Liver (tissue), 3 donors: ENCODE data around the gene IFT80.

Experiments
- CTCF ChIP-seq: fragments of 150-350 bp; IDR thresholded peaks from 2 replicates; pipeline ENCODE4 v1.5.1; 2017; ENCODE audit warnings: improper control_type of control experiment, low read depth, low read length; ENCODE audit not compliant: missing input control
- EGR1 ChIP-seq, 2 donors: IDR thresholded peaks; 2 replicates each; pipeline ENCODE4 v1.6.1; 2016 to 2018; ENCODE audit warnings: antibody characterized with exemption in 2 of 2, low read depth in 2 of 2
- GABPA ChIP-seq, 2 donors: IDR thresholded peaks in 1 of 2; conservative IDR thresholded peaks in 1 of 2; 2 replicates each; pipeline ENCODE4 v1.6.1; 2016; ENCODE audit warnings: antibody characterized with exemption in 2 of 2, mild to moderate bottlenecking in 1 of 2, moderate library complexity in 1 of 2
- HNF4G ChIP-seq: IDR thresholded peaks from 2 replicates; pipeline ENCODE4 v1.6.1; 2016; ENCODE audit warnings: antibody characterized with exemption
- JUND ChIP-seq, 2 donors: IDR thresholded peaks; 2 replicates each; pipeline ENCODE4 v1.6.1; 2016; ENCODE audit warnings: antibody characterized with exemption in 2 of 2
- REST ChIP-seq: IDR thresholded peaks from 2 replicates; pipeline ENCODE4 v1.6.1; 2016; ENCODE audit warnings: antibody characterized with exemption, mild to moderate bottlenecking
- SP1 ChIP-seq: IDR thresholded peaks from 2 replicates; pipeline ENCODE4 v1.6.1; 2018; ENCODE audit warnings: antibody characterized with exemption, mild to moderate bottlenecking
- TAF1 ChIP-seq: conservative IDR thresholded peaks from 2 replicates; pipeline ENCODE4 v1.6.1; 2016; ENCODE audit warnings: antibody characterized with exemption, mild to moderate bottlenecking
- YY1 ChIP-seq: IDR thresholded peaks from 2 replicates; pipeline ENCODE4 v1.6.1; 2016; ENCODE audit warnings: antibody characterized with exemption, mild to moderate bottlenecking
- TF ChIP-seq, protein P1 (sequence below): IDR thresholded peaks from 2 replicates; pipeline ENCODE4 v1.6.1; 2016; ENCODE audit warnings: antibody characterized with exemption
- TF ChIP-seq, protein P2 (sequence below): IDR thresholded peaks from 2 replicates; pipeline ENCODE4 v1.6.1; 2016; ENCODE audit warnings: antibody characterized with exemption
- TF ChIP-seq, protein P3 (sequence below): IDR thresholded peaks from 2 replicates; pipeline ENCODE4 v1.6.1; 2016; ENCODE audit warnings: antibody characterized with exemption
- donor health status: healthy.
- donor health status: healthy.

- TF ChIP-seq CTCF: no peak
- TF ChIP-seq TAF1: no peak
- TF ChIP-seq SP1: no peak
- no peak for TF ChIP-seq GABPA (IDR thresholded peaks at IDR 0.05 in 1 of 2, conservative IDR thresholded peaks at IDR 0.05 in 1 of 2)
- TF ChIP-seq EGR1 (IDR thresholded peaks at IDR 0.05; ENCODE audit: low read depth in 2 of 2): no peak
- no peak for TF ChIP-seq YY1
- TF ChIP-seq, protein P1, sequence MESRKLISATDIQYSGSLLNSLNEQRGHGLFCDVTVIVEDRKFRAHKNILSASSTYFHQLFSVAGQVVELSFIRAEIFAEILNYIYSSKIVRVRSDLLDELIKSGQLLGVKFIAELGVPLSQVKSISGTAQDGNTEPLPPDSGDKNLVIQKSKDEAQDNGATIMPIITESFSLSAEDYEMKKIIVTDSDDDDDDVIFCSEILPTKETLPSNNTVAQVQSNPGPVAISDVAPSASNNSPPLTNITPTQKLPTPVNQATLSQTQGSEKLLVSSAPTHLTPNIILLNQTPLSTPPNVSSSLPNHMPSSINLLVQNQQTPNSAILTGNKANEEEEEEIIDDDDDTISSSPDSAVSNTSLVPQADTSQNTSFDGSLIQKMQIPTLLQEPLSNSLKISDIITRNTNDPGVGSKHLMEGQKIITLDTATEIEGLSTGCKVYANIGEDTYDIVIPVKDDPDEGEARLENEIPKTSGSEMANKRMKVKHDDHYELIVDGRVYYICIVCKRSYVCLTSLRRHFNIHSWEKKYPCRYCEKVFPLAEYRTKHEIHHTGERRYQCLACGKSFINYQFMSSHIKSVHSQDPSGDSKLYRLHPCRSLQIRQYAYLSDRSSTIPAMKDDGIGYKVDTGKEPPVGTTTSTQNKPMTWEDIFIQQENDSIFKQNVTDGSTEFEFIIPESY: no peak
- TF ChIP-seq, protein P2, sequence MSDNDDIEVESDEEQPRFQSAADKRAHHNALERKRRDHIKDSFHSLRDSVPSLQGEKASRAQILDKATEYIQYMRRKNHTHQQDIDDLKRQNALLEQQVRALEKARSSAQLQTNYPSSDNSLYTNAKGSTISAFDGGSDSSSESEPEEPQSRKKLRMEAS: no peak
- no peak for TF ChIP-seq HNF4G
- TF ChIP-seq, protein P3, sequence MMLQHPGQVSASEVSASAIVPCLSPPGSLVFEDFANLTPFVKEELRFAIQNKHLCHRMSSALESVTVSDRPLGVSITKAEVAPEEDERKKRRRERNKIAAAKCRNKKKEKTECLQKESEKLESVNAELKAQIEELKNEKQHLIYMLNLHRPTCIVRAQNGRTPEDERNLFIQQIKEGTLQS: no peak
- TF ChIP-seq REST: no peak
- TF ChIP-seq JUND (IDR thresholded peaks at IDR 0.05): no peak
These were observed 68.3 kb downstream of the IFT80 start for GRCh38 chr3:160330690-160331089.
